B cell (primary cell): ENCODE measurements around the gene PELI1. TPM values are rescaled to one million over a fixed set of nuclear protein-coding genes. Genes with fewer than 3 reads are reported as not detected.

Experiments used
- ATAC-seq: fragments of 200-7000 bp; cut with Tn5 transposase; one replicate; pipeline ENCODE4 v1.10.0; 2021; ENCODE audit warnings: low read depth, mild to moderate bottlenecking, moderate number of reproducible peaks, moderate library complexity
- CTCF ChIA-PET: fragments of 350-600 bp; sonication (Branson Sonifier 250); formaldehyde crosslinking; loops from one replicate; lab custom pipeline; 2021; ENCODE audit warnings: antibody characterized with exemption, inconsistent platforms; lab: Charles Lee
- POLR2A ChIA-PET: fragments of 350-600 bp; sonication (Branson Sonifier 250); formaldehyde crosslinking; loops from one replicate; lab custom pipeline; 2021; ENCODE audit warnings: antibody characterized with exemption; lab: Charles Lee
- DNase-seq: peaks from one replicate; pipeline ENCODE4 v3.0.0; 2013
- H2AFZ ChIP-seq: 2 replicates; pipeline ENCODE4 v1.6.1; 2012; ENCODE audit warnings: mild to moderate bottlenecking, low read depth, low read length; ENCODE audit not compliant: insufficient read depth, poor library complexity, severe bottlenecking
- H3K27ac ChIP-seq, 2 donors: 1 replicate in 1 of 2; 2 replicates in 1 of 2; pipeline ENCODE4 v1.5.1; 2012 to 2013; ENCODE audit warnings: low read length in 2 of 2, mild to moderate bottlenecking in 2 of 2, moderate library complexity in 1 of 2
- H3K27me3 ChIP-seq, 4 experiments: fragments of 200-600 bp in 1 of 4; sonication (generic) in 1 of 4; replicated peaks in 1 of 4; 1 replicate in 2 of 4; 2 replicates in 2 of 4; pipeline versions ENCODE4 v1.6.1 to v1.7.0; 2013 to 2016; ENCODE audit warnings: low read length in 3 of 4, mild to moderate bottlenecking in 2 of 4, mixed read lengths in 1 of 4, moderate library complexity in 1 of 4; ENCODE audit not compliant: insufficient read depth in 4 of 4, control insufficient read depth in 3 of 4; ENCODE audit errors: control extremely low read depth in 1 of 4
- H3K36me3 ChIP-seq, 2 experiments: replicated peaks in 1 of 2; 1 replicate in 1 of 2; 2 replicates in 1 of 2; pipeline versions ENCODE4 v1.6.1 to v1.7.1; 2013; ENCODE audit warnings: low read length in 1 of 2; ENCODE audit not compliant: insufficient read depth in 2 of 2, control insufficient read depth in 1 of 2; ENCODE audit errors: control extremely low read depth in 1 of 2, extremely low read depth in 1 of 2
- H3K4me1 ChIP-seq, 2 donors: fragments of 200-600 bp in 1 of 2; sonication (generic) in 1 of 2; 1 replicate in 1 of 2; 2 replicates in 1 of 2; pipeline versions ENCODE4 v1.5.1 to v1.6.1; 2013 to 2017; ENCODE audit warnings: low read length in 2 of 2; ENCODE audit not compliant: control insufficient read depth in 2 of 2, insufficient read depth in 2 of 2
- H3K4me2 ChIP-seq: replicated peaks from 2 replicates; pipeline ENCODE3; 2012; ENCODE audit warnings: mild to moderate bottlenecking, low read depth, low read length; ENCODE audit not compliant: poor library complexity, severe bottlenecking
- H3K4me3 ChIP-seq, 5 experiments: fragments of 200-600 bp in 1 of 5; sonication (generic) in 1 of 5; 1 replicate in 3 of 5; 2 replicates in 2 of 5; pipeline versions ENCODE4 v1.5.1 to v1.7.0; 2011 to 2016; ENCODE audit warnings: low read length in 4 of 5, mild to moderate bottlenecking in 4 of 5, low read depth in 2 of 5, control low read depth in 1 of 5, moderate library complexity in 1 of 5; ENCODE audit not compliant: insufficient read depth in 1 of 5; ENCODE audit errors: control extremely low read depth in 1 of 5, extremely low read depth in 1 of 5
- H3K79me2 ChIP-seq: fragments of 200-600 bp; sonication (generic); one replicate; pipeline ENCODE4 v1.6.0; 2016; ENCODE audit warnings: low read length; ENCODE audit not compliant: control insufficient read depth, insufficient read depth
- H3K9ac ChIP-seq: fragments of 200-600 bp; sonication (generic); 2 replicates; pipeline ENCODE4 v1.6.1; 2017; ENCODE audit warnings: mild to moderate bottlenecking, low read length, moderate library complexity
- H3K9me3 ChIP-seq, 3 donors: one replicate each; pipeline versions ENCODE4 v1.6.1 to v1.7.1; 2013; ENCODE audit warnings: low read length in 2 of 3; ENCODE audit not compliant: control insufficient read depth in 2 of 3, insufficient read depth in 1 of 3; ENCODE audit errors: control extremely low read depth in 1 of 3
- H4K20me1 ChIP-seq: 2 replicates; pipeline ENCODE4 v1.6.0; 2012; ENCODE audit warnings: mild to moderate bottlenecking, low read length; ENCODE audit not compliant: insufficient read depth, control insufficient read depth, poor library complexity, severe bottlenecking
- H3K27ac Mint-ChIP-seq: one replicate; pipeline ENCODE4 v1.8.0; 2021; ENCODE audit warnings: mixed read lengths
- H3K27me3 Mint-ChIP-seq: one replicate; pipeline ENCODE4 v1.8.0; 2021; ENCODE audit warnings: mixed read lengths
- H3K4me1 Mint-ChIP-seq: one replicate; pipeline ENCODE4 v1.8.0; 2021; ENCODE audit warnings: mixed read lengths
- H3K4me3 Mint-ChIP-seq: one replicate; pipeline ENCODE4 v1.8.0; 2021; ENCODE audit warnings: mixed read lengths
- H3K9me3 Mint-ChIP-seq: one replicate; pipeline ENCODE4 v1.8.0; 2022; ENCODE audit warnings: mixed read lengths; ENCODE audit not compliant: insufficient read depth
- EZH2 ChIP-seq: IDR thresholded peaks from 2 replicates; pipeline ENCODE4 v1.6.1; 2012; ENCODE audit warnings: borderline replicate concordance, low read depth, mild to moderate bottlenecking, moderate library complexity, low read length; ENCODE audit not compliant: insufficient read depth, poor library complexity, severe bottlenecking
- WGBS: methylation state at CpG from one replicate; pipeline ENCODE4 v1.1.5; 2013; ENCODE audit warnings: missing lambda C conversion rate; ENCODE audit not compliant: insufficient coverage; 5-methylcytosine and 5-hydroxymethylcytosine counted together
- intact Hi-C: fragments of 100-400 bp; cut with micrococcal nuclease; formaldehyde crosslinking; loops from one replicate; pipeline ENCODE4 v1.10.0; 2022
- polyA plus RNA-seq: library from polyadenylated mRNA; depleted of rRNA; stranded (reverse); fragments of >200 nt; gene quantifications from 2 replicates; pipeline ENCODE4 v1.2.3, GENCODE V29; 2012
- total RNA-seq, 2 donors: library from RNA; stranded (reverse); fragments of 120-200 nt in 1 of 2; gene quantifications; 1 replicate in 1 of 2; 2 replicates in 1 of 2; pipeline versions ENCODE4 v1.2.3 to v1.2.4, GENCODE V29; 2013 to 2022
- TF ChIP-seq, protein P1 (sequence below): fragments of 200-600 bp; IDR thresholded peaks from one replicate; pipeline ENCODE4 v1.8.0; 2022; ENCODE audit warnings: antibody characterized with exemption, mild to moderate bottlenecking

Gene PELI1
- total and polyA plus RNA-seq, 2 donors (not counting 1 experiment from before 2014, with no cell fraction given) = 45.3 to 115 TPM

DNA sequence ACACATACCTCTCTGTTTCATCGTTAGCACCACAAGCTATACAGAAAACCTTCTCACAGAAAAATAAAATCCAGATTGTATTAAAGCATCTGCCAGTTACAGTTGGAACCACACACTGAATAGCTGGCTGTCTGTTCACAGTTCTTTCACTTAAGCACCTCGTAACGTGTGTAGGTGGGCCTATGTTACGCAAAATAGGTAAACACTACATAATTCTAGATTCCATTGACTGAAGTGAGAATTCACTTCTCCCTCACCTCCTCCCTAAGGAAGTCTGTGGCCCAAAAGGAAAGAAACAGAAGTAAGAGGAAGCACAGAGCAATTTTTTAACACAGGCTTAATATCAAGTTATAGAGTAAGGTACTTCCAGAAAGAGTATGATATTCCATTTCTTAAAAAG, 24.9 kb downstream of the PELI1 start:
- H3K27me3 ChIP-seq = no peaks in the 10 kb centered on the region
- TF ChIP-seq, protein P1, sequence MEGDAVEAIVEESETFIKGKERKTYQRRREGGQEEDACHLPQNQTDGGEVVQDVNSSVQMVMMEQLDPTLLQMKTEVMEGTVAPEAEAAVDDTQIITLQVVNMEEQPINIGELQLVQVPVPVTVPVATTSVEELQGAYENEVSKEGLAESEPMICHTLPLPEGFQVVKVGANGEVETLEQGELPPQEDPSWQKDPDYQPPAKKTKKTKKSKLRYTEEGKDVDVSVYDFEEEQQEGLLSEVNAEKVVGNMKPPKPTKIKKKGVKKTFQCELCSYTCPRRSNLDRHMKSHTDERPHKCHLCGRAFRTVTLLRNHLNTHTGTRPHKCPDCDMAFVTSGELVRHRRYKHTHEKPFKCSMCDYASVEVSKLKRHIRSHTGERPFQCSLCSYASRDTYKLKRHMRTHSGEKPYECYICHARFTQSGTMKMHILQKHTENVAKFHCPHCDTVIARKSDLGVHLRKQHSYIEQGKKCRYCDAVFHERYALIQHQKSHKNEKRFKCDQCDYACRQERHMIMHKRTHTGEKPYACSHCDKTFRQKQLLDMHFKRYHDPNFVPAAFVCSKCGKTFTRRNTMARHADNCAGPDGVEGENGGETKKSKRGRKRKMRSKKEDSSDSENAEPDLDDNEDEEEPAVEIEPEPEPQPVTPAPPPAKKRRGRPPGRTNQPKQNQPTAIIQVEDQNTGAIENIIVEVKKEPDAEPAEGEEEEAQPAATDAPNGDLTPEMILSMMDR = no peak
- TF ChIP-seq EZH2 = no peak
- no peak overlapping the region for H3K9ac ChIP-seq
- H3K4me3 Mint-ChIP-seq = no peak overlapping the region
- peaks cover 0 to 3% (median 0%) of the 10 kb centered on the region in 3 donors for H3K9me3 ChIP-seq
- H3K27me3 Mint-ChIP-seq = no peaks in the 10 kb centered on the region
- H3K4me1 ChIP-seq = peaks cover 19 to 32% of the 10 kb centered on the region in 2 donors
- no peak overlapping the region for H3K27ac ChIP-seq
- peaks cover 65% of the 10 kb centered on the region for H3K4me1 Mint-ChIP-seq
- WGBS = 60% methylated on average over 1 of the region's 4 CpGs
- peaks cover 94% of the 10 kb centered on the region for H3K79me2 ChIP-seq
- no peak overlapping the region for H3K4me2 ChIP-seq
- no peak overlapping the region for H3K4me3 ChIP-seq
- intact Hi-C loops = no loop called here
- H2AFZ ChIP-seq = no peak overlapping the region
- ATAC-seq (no peak), DNase-seq (no peak)
- H4K20me1 ChIP-seq = peaks cover 47% of the 10 kb centered on the region
- ChIA-PET POLR2A (no interaction called here), CTCF (interaction anchor here (0.8 to 1.7 kb wide), 3 partner anchors 68 to 369 kb away, joined by 3 to 5 read pairs (median 3); no protein-coding TSS in a partner anchor)
- H3K9me3 Mint-ChIP-seq = no peaks in the 10 kb centered on the region
- H3K27ac Mint-ChIP-seq = no peak overlapping the region
- peaks cover 1 to 9% of the 10 kb centered on the region in 2 experiments for H3K36me3 ChIP-seq

DNA sequence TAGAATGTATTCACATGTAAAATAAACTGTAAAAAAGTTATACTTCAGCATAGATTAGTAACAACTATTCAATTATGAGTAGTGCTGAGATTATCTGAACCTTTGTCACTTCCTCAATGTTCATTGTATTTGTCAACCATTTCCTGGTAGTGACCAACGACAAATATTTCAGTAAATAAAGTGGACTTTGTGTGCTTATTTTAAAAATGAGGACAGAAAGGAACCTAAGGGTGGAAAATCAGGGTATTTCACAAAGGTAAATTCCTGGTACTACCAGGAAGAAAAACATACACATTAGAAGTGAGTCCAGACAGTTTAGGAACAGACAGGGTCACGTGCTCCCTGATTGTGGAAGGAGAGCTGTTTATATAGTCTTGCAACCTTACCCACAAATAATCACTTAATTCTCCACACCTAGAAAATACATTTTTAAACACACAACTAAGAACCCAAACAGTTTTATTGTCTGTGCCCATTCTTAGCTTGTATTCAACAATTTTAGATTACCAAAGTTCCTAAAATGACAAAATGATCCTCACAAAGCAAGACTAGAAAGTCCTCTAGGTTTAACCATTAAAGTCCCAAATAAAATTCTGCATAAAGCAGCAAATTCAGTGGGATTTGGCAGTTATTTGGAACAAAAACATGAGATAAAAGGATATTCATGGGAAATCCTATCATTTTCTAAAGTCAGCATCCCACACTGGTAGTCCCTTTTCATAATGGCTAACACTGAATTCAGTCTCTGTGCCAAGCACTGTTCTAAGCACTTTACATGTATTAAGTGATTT, 28.2 kb downstream of the PELI1 start:
- H3K27ac ChIP-seq = peak overlapping the region in 1 of 2 donors; percentile 1

More for the DNA sequence above, 28.2 kb downstream of the PELI1 start:
- CTCF ChIA-PET = interaction anchor here (0.7 to 1.5 kb wide), 2 partner anchors 215 to 372 kb away, joined by 4 read pairs; no protein-coding TSS in a partner anchor
- TF ChIP-seq EZH2 = no peak
- TF ChIP-seq, protein P1 = no peak
- Mint-ChIP-seq H3K27me3 (no peaks in the 10 kb centered on the region), H3K4me1 (peaks cover 61% of the 10 kb centered on the region), H3K9me3 (no peaks in the 10 kb centered on the region), H3K27ac (peak overlapping the region; percentile 72), H3K4me3 (peak overlapping the region; percentile 30)
- WGBS = no CpG with 5 or more reads among the region's 2 CpGs
- no peaks in the 10 kb centered on the region for H3K27me3 ChIP-seq
- ATAC-seq (no peak), DNase-seq (no peak)
- intact Hi-C loops = no loop called here
- no peak overlapping the region for H3K4me3 ChIP-seq
- peaks cover 89% of the 10 kb centered on the region for H3K79me2 ChIP-seq
- H4K20me1 ChIP-seq = peaks cover 60% of the 10 kb centered on the region
- no peak overlapping the region for H2AFZ ChIP-seq
- no peaks in the 10 kb centered on the region for H3K9me3 ChIP-seq
- H3K9ac ChIP-seq = no peak overlapping the region
- H3K4me1 ChIP-seq = peaks cover 11 to 26% of the 10 kb centered on the region in 2 donors
- POLR2A ChIA-PET = no interaction called here
- H3K36me3 ChIP-seq = peaks cover 0 to 5% of the 10 kb centered on the region in 2 experiments
- no peak overlapping the region for H3K4me2 ChIP-seq
